ENCODE results near the gene VSIR. TPM values are rescaled to one million over a fixed set of nuclear protein-coding genes. Genes with fewer than 3 reads are reported as not detected.

Gene VSIR
- total and polyA plus RNA-seq, 3 donors from 2014 or later = 26.1 to 54.6 (median 54.4) TPM

DNA sequence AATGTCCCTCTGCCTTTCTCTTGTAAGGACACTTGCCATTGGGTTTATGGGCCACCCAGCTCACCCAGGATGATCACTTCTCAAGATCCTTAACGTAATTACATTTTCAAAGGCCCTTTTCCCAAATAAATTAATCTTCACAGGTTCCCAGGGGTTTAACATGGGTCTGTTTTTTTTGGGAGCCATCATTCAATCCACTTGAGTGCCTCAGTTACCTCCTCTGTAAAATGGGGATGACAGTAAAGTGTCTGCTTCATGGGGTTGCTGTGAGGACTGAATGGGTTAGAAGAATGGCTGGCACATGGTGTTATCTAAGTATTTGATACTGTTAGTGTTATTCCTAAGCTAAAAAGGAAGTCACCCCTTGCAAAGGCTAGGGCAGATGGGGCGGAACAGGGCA, 61.1 kb downstream of the VSIR start:
- WGBS, 2 donors = 87 to 89% methylated on average over 2 of the region's 2 CpGs
- Histone ChIP-seq H3K4me3 (no peak overlapping the region), H3K27ac (no peak overlapping the region), H3K9me3 (no peaks in the 10 kb centered on the region), H3K36me3 (ENCODE audit: low read depth, missing control alignments) (no peaks in the 10 kb centered on the region), H3K4me1 (peaks cover 27% of the 10 kb centered on the region), H3K27me3 (no peaks in the 10 kb centered on the region)
- DNase-seq = no peak
- TF ChIP-seq POLR2A (IDR thresholded peaks at IDR 0.05) = no peak
- TF ChIP-seq, protein P1, sequence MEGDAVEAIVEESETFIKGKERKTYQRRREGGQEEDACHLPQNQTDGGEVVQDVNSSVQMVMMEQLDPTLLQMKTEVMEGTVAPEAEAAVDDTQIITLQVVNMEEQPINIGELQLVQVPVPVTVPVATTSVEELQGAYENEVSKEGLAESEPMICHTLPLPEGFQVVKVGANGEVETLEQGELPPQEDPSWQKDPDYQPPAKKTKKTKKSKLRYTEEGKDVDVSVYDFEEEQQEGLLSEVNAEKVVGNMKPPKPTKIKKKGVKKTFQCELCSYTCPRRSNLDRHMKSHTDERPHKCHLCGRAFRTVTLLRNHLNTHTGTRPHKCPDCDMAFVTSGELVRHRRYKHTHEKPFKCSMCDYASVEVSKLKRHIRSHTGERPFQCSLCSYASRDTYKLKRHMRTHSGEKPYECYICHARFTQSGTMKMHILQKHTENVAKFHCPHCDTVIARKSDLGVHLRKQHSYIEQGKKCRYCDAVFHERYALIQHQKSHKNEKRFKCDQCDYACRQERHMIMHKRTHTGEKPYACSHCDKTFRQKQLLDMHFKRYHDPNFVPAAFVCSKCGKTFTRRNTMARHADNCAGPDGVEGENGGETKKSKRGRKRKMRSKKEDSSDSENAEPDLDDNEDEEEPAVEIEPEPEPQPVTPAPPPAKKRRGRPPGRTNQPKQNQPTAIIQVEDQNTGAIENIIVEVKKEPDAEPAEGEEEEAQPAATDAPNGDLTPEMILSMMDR (IDR thresholded peaks at IDR 0.05) = no peak
- intact Hi-C loops (cut with DNase I; ENCODE audit: low total_unique reads) = loop anchor here (10.0 kb wide), 1 partner anchor 63 kb away; the partner anchor contains the start of gene VSIR

DNA sequence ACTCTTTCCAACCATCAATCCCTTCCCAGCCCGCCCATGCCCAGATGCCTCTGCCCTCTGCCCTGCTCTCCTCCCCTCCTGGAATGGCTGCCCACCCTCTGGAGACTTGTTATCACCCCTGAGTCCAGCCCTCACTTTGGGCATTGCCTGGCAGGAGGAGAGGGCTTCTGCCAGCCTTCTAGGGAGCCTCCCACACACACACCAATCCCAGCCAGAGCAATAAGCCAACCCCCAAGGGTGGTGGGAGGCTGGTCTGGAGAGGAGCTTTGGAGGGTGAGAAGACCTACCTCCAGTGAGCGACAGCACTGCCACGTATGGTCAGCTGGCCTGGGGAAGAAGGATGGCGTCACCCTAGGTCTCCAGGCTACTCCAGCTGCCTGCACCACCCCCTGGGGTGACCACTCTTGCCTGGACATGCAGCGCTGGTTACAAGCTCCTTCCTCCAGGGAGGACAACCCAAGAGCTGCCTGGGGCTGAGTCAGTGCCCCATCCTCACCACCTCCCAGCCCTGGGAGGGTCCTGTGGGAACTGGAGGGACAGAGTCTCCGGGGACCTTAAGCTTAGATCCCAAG, 62.2 kb downstream of the VSIR start:
- WGBS, 2 donors = 90 to 98% methylated on average over 1 to 6 of the region's 6 CpGs
- peaks cover 26% of the 10 kb centered on the region for H3K4me1 ChIP-seq
- TF ChIP-seq, protein P1 (IDR thresholded peaks at IDR 0.05) = no peak
- TF ChIP-seq POLR2A (IDR thresholded peaks at IDR 0.05) = no peak
- intact Hi-C loops (cut with DNase I; ENCODE audit: low total_unique reads) = loop anchor here (10.0 kb wide), 1 partner anchor 64 kb away; the partner anchor contains the start of gene VSIR
- H3K27ac ChIP-seq = no peak overlapping the region
- DNase-seq = no peak
- no peaks in the 10 kb centered on the region for H3K9me3 ChIP-seq
- no peaks in the 10 kb centered on the region for H3K36me3 ChIP-seq (ENCODE audit: low read depth, missing control alignments)
- H3K4me3 ChIP-seq = no peak overlapping the region
- no peaks in the 10 kb centered on the region for H3K27me3 ChIP-seq

DNA sequence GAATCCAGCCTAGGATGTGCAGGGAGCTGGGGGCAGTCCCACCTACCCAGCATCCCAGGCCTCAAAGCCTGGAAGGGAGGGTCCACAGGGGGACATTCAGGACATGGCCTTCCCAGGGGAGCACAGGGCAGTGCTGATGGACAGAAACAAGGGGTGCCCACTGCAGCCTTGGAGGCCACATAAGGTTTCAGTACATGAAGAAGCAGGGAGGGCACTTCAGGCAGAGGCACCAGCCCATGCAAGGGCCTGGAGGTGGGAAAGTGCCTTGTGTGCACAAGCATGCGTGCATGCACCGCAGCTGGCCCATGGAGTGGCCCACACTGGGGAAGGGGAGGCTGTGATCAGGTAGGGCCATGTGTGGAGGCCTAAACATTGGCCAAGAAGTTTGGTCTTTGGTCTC, 62.8 kb downstream of the VSIR start:
- WGBS, 2 donors = 100% methylated on average over 2 of the region's 2 CpGs
- Histone ChIP-seq H3K36me3 (ENCODE audit: low read depth, missing control alignments) (no peaks in the 10 kb centered on the region), H3K27me3 (no peaks in the 10 kb centered on the region), H3K27ac (no peak overlapping the region), H3K4me1 (peaks cover 26% of the 10 kb centered on the region), H3K9me3 (no peaks in the 10 kb centered on the region), H3K4me3 (no peak overlapping the region)
- intact Hi-C loops (cut with DNase I; ENCODE audit: low total_unique reads) = loop anchor here (10.0 kb wide), 1 partner anchor 64 kb away; the partner anchor contains the start of gene VSIR
- TF ChIP-seq POLR2A (IDR thresholded peaks at IDR 0.05) = no peak
- TF ChIP-seq, protein P1 (IDR thresholded peaks at IDR 0.05) = no peak
- no peak for DNase-seq

DNA sequence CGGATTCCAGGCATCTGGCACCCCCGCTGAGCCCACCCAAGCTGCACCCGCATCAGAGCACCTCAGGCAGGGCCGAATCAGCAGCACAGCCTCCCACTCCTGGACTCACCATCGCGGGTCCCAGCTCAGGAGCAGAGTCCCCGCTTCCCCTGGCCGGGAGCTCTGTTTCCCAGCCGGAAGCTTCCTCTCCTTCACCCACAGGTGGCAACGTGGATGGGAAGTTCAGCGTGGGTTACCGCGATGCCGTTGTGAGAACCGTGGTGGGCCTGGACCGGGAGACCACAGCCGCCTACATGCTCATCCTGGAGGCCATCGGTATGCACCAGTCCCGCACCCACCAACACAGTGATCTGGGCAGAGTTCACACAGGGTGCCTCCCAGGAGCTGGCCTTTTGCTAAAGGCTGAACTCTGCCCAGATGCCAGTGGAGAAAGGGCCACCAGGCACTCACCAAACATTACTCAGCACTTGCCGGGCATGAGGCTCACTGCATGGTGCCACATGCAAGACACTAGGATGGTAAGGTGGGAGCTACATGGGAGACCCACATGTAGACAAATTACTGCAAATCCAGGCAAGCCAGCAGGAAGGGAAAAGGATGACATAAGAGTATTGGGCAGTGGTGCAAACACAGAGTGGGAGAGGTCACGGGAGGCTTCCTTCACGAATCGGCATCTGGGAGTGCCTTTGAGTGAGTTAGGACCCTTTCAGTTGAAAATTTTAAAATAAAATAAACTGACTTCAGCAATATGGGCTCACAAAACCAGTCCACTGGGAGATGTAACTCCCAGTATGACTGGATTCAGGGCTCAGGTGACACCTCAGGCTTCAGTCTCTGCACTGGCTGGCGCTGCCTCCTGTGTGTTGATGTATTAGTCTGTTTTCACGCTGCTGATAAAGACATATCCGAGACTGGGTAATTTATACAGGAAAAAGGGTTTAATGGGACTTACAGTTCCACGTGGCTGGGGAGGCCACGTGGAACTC, 64.1 kb downstream of the VSIR start:
- H3K36me3 ChIP-seq (ENCODE audit: low read depth, missing control alignments) = no peaks in the 10 kb centered on the region
- DNase-seq = no peak
- no peaks in the 10 kb centered on the region for H3K9me3 ChIP-seq
- WGBS, 2 donors = 82 to 86% methylated on average over 28 of the region's 28 CpGs
- H3K4me1 ChIP-seq = peaks cover 19% of the 10 kb centered on the region
- TF ChIP-seq, protein P1 (IDR thresholded peaks at IDR 0.05) = no peak
- TF ChIP-seq POLR2A (IDR thresholded peaks at IDR 0.05) = no peak
- no peak overlapping the region for H3K27ac ChIP-seq
- intact Hi-C loops (cut with DNase I; ENCODE audit: low total_unique reads) = no loop called here
- H3K4me3 ChIP-seq = no peak overlapping the region
- no peaks in the 10 kb centered on the region for H3K27me3 ChIP-seq

Data from testis (tissue), 3 donors.